GM15510 (cell line): ENCODE data around the gene PTPRT.

Experiments
- POLR2A ChIP-seq: IDR thresholded peaks from 3 replicates; pipeline ENCODE4 v1.6.1; 2011; ENCODE audit warnings: borderline replicate concordance; ENCODE audit not compliant: insufficient read length; ENCODE audit errors: extremely low read depth

The PTPRT gene

DNA sequence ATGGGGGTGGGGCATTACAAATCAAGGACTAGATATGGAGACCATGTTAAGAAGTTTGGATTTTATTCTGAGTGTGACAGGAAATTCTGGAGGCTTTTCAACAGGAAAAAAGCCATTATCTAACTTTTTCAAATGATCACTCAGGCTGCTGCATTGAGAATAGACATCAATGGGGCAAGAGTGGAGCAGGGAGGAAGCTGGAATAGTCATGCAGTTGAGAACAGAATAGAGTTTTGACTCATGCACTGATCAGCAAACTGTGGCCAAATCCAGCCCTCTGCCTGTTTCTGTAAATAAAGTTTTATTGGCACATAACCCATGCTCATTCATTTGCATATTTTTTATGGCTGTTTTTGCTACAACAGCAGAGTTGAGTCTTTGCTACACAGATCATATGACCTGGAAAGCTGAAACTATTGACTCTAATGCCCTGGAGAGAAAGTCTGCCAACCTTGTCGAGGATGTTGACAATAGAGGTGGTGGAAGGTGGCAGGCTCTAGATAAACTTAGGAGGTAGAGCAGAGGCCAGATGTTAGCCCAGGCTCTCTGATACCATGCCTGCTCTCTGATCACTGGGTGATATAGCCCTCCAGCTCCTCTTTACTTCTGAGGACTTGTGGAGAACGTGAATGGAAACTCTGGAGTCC lies 441.8 kb downstream of the PTPRT start:
- no peak for TF ChIP-seq POLR2A

DNA sequence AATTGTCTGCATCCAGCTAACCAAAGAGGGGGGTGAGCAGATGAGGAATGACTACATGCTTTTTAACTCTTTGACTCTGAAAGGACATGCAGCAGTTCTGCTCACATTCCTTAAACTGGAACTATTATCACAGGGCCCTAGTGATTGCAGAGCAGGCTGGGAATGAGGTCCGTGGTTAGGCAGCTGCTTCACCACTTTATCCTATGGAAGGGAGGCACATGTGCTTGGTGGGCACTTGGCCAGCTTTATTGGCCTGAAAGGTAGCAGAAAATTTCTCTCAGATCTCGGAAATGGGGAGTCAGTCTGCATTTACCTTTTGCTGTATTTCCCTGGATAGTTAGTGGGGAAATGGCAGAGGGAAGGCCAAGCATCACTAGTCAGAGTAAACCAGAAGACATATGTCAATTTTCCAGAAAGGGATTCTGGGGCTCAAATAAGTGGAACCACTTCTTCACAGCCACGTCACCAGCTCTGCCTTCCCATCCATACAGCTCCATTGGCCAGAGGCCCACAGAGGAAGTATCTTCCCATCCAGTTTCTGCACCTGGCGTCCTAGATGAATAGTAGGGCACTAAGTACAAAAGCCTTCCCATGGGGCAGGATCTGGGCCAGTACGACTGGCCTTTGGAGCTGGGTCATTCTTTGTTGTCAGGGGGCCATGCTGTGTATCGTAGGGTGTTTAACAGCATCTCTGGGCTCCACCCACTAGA lies 444.8 kb downstream of the PTPRT start:
- TF ChIP-seq POLR2A = no peak

DNA sequence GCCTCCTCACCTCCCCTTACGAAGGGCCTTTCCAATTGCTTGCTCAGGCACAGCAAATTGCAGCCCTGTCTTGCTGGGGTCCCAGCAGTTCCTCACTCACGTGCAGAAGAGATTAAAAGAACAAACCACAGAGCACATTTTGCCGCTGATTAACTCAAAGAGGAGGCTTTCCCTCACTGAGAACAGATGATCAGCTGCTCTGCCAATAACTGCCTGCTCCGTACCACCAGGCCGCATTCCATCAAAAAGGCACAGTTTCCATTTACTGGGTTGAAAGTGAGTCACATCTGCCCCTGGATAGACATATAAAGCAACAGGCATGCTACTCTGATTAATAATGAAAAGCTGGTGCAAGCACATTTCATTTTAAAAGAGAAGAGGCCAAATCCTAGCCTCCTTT lies 446.8 kb downstream of the PTPRT start:
- no peak for TF ChIP-seq POLR2A

DNA sequence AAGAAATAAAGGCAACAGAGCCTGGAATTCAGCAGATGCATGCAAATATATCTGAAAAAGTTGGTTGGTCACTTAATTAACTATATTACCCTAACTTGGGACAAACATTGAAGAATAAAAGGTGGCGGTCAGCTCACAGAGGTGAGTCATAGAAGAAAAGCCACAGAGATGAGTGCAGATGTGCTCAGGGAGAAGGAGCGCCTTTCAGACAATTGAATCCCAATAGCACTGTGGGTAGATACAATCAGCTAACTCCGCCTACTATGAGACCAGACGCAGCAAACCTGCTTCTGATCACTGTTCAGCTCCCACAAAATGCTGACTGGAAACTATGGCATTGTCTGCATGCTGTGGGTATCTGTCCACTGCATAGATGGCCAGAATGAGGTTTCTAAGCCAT lies 447.8 kb downstream of the PTPRT start:
- no peak for TF ChIP-seq POLR2A

DNA sequence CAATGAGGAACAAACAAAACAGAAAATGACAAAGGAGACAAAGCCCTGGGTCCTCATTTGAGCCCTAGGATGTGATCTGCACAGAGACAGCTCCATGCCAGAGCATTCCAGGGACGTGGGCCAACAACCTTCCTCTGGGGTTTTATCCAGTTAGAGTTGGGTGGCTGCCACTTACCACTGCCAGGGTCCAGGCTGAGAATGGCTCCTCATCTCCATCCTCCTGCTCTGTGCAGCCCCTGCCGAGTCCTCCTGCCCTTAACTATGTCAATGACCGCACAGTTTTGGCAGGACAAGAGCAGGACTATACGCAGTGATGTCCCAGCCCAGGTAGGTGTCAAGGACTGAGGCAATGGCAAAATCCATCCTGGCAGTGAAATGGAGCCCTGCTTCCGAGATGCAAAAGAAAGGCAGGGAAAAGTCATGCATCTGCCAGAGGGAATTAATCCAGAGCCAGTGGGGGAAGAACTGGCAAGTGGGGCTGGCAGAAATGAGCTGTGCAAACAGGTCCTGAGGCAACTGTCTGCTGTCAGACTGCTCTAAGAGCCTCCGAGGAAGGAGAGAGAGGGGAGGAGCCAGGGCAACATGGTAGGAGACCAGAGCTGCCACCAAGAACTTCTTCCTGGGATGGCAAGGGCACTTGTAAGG lies 449.4 kb downstream of the PTPRT start:
- TF ChIP-seq POLR2A = no peak

DNA sequence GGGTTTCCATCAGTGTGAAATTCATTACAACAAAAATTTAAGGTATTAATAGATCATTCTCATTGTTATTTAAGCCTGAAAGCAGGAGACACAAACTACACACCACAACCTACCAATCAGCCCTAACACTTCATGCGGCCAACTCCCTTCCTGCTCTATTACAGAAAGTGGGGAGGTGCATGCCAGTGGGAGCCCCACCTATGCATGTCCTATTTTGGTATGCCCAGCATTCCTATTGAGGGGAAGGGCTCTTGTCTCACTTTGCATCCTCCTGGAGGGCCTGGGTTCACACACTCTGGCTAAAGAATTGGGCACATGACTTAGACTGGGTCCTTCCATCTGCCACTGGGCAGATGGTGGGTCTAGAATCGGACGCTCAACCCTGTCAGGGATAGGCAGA lies 450.0 kb downstream of the PTPRT start:
- TF ChIP-seq POLR2A = no peak

DNA sequence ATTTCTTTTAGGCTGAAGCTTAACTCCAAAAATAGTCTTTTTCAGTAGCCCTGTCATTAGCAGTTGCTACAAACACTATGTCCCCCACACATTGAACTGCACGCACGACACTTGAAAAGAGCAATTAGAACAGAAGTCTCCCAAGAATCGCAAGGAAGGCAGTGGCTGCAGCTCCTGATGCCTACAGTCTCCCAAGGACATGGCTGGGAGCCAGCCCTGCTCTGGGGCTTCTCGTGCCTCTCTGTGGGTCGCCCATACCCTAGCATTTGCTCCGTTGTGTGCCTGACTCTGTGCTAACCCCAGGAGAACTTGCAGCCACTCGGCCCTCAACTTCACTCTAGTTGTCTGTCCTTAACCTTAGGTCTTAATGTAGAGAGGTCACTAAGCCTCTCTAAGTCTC lies 454.2 kb downstream of the PTPRT start:
- TF ChIP-seq POLR2A = no peak

DNA sequence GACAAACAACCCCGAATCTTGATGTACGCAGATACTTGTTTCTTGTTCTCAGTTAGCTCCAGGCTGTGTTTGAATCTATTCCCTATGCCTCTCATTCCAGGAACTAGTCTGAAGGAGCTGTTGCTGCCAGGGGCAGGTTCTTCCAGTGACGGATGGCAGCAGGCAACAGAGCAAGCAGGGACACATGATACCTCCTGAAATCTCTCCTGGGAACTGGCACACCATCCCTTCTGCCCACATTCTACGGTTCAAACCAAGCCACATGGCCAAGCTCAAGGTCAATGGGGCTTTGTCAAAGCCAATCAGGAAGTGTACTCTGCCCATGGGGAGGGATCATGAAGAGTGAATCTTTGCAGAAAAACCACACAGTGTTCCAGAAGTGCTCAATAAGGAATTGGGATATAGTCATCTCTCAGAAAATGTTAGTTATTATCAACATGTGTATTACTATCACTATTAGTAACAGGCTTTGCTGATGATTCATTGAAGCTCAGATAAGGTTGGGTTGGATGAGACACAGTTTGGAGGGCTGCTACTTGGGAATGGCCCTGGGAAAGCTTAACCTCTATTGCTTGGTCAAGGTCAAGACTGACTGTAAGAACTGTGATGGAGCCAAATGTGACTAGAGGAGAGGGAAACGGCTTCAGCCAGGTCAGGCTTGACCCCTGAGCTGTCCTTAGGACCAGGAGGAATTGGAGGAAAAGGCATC lies 454.9 kb downstream of the PTPRT start:
- no peak for TF ChIP-seq POLR2A

DNA sequence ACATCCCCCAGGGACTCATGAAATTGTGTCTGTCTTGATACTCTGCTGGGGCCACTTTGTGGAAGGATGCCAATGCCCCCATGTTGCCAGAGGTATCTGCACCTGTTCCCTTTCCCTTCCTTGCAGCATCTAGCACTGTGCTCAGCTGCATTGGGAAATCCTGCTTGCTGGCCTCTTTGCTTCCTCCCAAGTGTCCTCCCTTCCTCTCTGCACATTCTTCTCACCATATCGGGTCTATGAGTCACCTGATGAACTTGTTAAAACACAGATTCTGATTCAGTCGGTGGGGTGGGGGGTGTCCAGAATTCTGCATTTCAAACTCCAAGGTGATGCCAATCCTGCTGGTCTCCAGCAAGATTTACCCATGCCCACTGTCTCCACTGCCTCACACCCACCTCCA lies 467.8 kb downstream of the PTPRT start:
- TF ChIP-seq POLR2A = no peak

DNA sequence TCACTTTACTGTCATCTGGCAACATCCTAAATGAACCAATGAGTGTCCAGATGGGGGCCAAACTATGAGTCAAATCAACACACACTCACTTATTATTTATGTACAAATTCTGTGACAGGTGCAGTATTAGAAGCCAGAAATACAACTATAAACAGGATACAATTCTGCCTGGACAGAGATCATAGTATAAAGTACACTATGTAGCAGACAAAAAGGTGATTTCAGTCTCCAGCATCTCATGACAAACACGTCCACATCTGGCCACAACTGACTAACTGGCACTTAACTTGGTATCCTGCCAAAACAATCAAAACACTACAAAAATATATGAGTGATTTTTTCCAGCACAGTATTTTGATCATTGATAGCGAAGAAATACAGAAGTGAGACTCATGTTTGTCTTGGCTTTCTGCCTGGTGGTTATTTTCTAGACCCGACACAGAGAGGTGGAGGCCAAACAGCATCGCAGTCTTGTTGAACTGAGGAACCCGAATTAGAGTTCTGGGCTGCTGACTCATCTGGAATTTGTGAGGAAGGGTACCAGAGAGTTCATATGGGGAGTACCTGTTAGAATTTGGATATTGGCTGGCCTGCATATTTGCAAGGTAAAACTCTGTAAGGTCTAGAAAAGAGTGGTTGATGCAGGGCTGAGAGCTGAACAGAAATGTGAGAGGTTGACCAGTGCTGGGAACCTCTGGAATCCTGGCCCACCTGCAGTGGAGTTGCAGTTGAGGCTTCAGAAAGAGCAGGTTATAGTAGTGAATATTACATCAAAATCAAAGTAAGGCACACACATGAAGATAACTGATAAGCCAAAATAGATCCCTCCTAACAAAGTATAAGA lies 475.2 kb downstream of the PTPRT start:
- TF ChIP-seq POLR2A = no peak

DNA sequence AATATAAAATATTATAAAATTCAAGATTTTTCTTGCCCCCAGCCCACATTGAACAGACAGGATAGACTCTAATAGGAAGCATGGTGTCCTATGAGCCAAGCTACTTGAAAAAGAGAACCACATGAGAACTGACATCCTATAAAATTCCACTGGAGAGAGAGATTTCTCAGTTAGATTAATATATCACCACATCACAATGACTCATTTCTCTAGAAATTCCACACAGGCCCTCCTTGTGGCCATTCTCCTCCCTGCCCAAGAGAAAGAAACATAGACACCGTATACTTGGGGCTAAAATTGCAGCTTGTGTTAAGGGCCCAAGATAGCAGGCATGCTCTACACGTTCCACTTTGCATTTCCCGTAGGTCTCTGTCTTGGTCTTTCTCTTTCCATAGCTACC lies 481.4 kb downstream of the PTPRT start:
- no peak for TF ChIP-seq POLR2A

DNA sequence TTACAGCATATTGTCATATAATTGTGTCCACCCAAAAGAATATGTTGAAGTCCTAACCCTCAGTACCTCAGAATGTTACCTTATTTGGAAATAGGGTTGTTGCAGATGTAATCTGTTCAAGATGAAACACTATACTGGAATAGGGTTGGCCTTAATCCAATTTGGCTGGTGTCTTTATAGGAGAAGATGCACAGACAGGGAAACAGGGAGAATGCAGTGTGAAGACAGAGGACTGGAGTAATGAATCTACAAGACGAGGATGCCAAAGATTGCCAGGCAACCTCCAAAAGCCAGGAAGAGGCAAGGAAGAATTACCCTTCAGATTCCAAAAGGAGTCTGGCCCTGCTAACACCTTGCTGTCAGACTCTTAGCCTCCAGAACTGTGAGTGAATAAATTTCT lies 482.9 kb downstream of the PTPRT start:
- no peak for TF ChIP-seq POLR2A

DNA sequence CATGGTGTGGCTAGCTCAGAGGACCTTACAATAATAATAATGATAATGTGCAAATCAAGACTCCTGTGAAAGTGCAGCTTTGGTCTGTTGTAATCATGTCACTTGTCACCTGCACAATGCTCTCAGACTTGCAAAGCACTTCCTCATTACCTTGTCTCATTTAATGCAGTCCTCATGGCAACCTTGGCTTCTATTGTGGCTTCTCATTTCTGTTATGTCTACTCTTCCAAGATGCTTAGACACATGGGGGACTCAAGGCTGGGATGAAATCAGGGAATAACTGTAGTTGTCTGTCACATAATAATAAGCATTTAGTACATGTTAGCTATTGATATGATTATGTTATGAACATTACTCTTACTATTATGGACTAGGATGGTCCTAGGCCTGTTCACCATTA lies 484.2 kb downstream of the PTPRT start:
- no peak for TF ChIP-seq POLR2A

DNA sequence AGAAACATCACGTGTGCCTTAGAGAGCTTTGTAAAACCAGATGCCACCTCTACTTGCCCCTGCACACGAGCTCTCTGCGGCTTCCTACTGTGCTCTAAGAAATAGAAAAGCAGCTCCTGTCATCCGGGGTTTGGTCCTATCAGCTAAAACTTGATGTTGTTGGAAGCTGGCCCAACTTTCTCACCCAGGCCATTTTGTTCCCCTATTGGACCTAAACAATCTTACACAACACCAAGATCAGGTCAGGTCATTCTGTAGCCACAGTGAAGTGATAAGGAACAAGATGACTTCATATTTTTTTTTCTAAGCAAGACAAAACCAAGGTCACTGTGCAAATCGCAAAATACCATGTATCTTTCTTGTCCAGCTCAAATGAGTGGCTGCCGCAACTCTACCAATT lies 486.0 kb downstream of the PTPRT start:
- no peak for TF ChIP-seq POLR2A

DNA sequence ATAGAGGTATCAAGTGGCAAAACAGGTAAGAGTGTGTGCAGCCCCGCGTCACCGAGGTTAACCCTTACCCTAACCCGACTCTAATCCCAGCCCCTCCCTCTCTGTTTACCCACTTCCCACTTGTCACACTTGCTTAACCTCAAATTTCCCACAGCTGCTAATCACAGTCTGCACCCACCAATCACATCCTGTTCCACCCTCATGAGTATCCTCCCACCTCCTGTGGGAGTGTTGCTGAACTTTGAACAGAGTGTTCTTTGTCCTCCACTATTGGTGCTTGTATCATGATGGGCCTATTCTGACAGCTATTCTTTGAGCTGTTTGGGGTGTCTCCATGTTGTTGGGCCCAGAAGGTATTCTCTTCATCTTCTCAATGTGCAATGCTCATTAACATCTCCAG lies 487.8 kb downstream of the PTPRT start:
- TF ChIP-seq POLR2A = no peak

DNA sequence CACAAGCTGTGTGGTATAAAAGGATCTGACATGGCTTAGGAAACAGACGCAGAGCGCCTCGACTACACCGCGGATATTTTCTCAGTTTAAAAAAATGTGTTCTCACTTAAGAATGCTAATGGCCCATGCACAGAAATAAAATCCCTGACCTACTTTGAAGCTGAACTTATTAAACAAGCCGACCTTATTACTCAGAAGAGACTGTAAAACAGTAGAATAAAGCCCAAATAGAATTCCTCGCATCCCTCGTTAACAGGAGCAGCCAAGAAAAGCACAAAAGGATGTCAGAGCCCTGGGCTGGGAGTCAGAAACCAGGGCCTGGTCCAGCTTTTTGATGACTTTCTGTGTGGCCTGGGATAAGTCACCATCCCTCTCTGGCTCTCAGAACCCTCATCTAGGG lies 489.3 kb downstream of the PTPRT start:
- TF ChIP-seq POLR2A = no peak

DNA sequence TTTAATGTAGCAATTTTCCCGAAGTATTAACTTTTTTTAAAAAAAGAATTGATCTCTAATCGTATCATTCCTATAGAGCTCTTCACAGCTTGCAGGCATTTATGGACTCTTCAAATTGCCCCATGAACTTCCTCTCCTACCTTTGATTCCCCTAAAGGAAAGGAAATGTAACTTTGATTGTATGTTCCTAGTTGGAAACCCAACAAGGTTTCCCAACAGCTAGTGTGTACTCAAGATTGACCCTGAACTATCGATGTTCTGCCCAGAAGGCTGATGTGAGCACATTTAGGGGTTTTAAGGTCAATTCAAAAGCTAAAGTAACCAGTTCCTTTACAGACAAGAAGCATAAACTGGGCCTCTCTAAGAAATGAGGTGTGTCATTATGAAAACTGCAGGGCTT lies 491.7 kb downstream of the PTPRT start:
- TF ChIP-seq POLR2A = no peak
